ENCODE results near the gene FNDC10. TPM values are rescaled to one million over a fixed set of nuclear protein-coding genes. Genes with fewer than 3 reads are reported as not detected.

The FNDC10 gene
- total and polyA plus RNA-seq, 12 donors = 2.0 to 73.6 (median 36.7) TPM

DNA sequence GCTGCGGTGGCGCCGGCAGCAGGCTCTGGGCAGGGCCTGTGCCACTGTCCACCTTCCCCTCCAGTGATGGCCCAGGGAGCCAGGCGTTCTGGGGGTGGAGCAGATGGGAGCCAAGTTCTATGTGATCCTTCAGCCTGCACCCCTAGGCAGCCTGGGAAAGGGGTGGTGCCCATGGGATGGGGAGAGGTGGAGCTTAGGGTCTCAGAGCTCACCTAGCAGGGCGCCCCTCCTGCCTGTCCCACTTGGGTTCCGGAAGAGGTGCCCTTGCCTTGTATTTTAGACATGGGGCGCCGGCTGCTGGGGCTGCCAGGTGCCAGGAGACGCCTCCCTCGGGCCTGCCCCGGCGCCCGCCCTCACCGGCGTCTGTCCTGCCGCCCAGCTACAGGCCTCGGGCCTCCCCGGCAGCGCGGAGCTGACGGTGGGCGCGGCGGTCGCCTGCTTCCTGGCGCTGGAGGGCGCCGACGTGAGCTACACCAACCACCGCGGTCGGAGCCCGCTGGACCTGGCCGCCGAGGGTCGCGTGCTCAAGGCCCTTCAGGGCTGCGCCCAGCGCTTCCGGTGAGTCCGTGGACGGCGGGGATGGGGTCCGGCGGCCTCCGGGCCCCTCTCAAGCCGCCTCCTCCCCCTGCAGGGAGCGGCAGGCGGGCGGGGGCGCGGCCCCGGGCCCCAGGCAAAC lies 29.0 kb upstream of the FNDC10 start:
- H3K27me3 ChIP-seq = peaks cover 7% of the 10 kb centered on the region
- H3K4me3 ChIP-seq = no peak overlapping the region
- H3K27ac ChIP-seq = no peak overlapping the region
- H3K36me3 ChIP-seq (replicated peaks in 1 of 2) = peaks cover 0 to 12% of the 10 kb centered on the region in 2 donors
- H3K4me1 ChIP-seq (replicated peaks in 1 of 2) = peaks cover 0 to 5% of the 10 kb centered on the region in 2 donors
- TF ChIP-seq POLR2A (IDR thresholded peaks at IDR 0.05) = no peak
- TF ChIP-seq, protein P1, sequence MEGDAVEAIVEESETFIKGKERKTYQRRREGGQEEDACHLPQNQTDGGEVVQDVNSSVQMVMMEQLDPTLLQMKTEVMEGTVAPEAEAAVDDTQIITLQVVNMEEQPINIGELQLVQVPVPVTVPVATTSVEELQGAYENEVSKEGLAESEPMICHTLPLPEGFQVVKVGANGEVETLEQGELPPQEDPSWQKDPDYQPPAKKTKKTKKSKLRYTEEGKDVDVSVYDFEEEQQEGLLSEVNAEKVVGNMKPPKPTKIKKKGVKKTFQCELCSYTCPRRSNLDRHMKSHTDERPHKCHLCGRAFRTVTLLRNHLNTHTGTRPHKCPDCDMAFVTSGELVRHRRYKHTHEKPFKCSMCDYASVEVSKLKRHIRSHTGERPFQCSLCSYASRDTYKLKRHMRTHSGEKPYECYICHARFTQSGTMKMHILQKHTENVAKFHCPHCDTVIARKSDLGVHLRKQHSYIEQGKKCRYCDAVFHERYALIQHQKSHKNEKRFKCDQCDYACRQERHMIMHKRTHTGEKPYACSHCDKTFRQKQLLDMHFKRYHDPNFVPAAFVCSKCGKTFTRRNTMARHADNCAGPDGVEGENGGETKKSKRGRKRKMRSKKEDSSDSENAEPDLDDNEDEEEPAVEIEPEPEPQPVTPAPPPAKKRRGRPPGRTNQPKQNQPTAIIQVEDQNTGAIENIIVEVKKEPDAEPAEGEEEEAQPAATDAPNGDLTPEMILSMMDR (IDR thresholded peaks at IDR 0.05) = no peak
- DNase-seq = peak in 2 of 7 donors; percentile 14 to 19
- 67 to 82% (median 71%) methylated on average over 29 to 52 of the region's 53 CpGs for WGBS, 4 donors
- H3K9me3 ChIP-seq (replicated peaks in 1 of 3) = no peaks in the 10 kb centered on the region
- intact Hi-C loops (cut with DNase I) = no loop called here

DNA sequence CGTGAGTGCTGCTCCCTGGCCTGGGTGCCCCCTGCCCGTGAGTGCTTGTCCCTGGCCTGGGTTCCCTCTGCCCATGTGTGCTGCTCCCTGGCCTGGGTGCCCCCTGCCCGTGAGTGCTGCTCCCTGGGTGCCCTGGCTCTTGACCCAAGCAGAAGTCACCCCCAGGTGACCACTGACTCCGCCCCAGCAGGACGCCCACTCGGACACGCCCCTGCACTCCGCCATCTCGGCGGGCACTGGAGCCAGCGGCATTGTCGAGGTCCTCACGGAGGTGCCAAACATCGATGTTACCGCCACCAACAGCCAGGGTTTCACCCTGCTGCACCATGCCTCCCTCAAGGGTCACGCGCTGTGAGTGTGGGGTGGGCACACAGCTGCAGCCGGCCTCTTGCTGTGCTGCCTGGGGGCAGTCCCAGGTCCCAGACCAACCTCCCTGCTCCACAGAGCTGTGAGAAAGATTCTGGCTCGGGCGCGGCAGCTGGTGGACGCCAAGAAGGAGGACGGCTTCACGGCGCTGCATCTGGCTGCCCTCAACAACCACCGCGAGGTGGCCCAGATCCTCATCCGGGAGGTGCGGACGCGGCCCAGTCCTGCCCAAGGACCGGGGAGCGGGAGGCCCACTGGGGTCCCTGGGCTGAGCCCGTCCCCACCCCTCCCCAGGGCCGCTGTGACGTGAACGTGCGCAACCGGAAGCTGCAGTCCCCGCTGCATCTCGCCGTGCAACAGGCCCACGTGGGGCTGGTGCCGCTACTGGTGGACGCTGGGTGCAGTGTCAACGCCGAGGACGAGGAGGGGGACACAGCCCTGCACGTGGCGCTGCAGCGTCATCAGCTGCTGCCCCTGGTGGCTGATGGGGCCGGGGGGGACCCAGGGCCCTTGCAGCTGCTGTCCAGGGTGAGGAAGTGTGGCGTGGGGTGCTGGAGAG lies 28.2 kb upstream of the FNDC10 start:
- TF ChIP-seq, protein P1 (IDR thresholded peaks at IDR 0.05) = no peak
- TF ChIP-seq POLR2A (IDR thresholded peaks at IDR 0.05) = no peak
- intact Hi-C loops (cut with DNase I) = no loop called here
- peaks cover 0 to 5% of the 10 kb centered on the region in 2 donors for H3K4me1 ChIP-seq (replicated peaks in 1 of 2)
- H3K9me3 ChIP-seq (replicated peaks in 1 of 3) = no peaks in the 10 kb centered on the region
- no peak overlapping the region for H3K27ac ChIP-seq
- H3K4me3 ChIP-seq = no peak overlapping the region
- H3K27me3 ChIP-seq = peaks cover 7% of the 10 kb centered on the region
- 94 to 95% (median 95%) methylated on average over 15 to 53 of the region's 53 CpGs for WGBS, 4 donors
- peaks cover 0 to 12% of the 10 kb centered on the region in 2 donors for H3K36me3 ChIP-seq (replicated peaks in 1 of 2)
- peak in 3 of 7 donors; percentile 14 to 24 (median 21) for DNase-seq

DNA sequence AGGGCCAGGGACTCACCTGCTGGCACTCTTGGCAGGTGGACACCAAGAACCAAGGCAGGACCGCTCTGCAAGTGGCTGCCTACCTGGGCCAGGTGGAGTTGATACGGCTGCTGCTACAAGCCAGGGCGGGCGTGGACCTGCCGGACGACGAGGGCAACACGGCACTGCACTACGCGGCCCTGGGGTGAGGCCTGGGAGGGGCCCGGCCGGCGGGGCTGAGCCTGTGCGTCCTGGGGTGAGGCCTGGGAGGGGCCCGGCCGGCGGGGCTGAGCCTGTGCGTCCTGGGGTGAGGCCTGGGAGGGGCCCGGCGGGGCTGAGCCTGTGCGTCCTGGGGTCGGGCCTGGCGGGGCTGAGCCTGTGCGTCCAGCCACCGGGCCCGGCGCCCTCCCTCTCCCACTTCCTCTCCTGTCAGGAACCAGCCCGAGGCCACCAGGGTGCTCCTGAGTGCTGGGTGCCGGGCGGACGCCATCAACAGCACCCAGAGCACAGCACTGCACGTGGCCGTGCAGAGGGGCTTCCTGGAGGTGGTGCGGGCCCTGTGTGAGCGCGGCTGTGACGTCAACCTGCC lies 27.4 kb upstream of the FNDC10 start:
- peak in 1 of 7 donors; percentile 12 for DNase-seq
- Histone ChIP-seq H3K9me3 (replicated peaks in 1 of 3) (no peaks in the 10 kb centered on the region), H3K27ac (no peak overlapping the region), H3K4me1 (replicated peaks in 1 of 2) (peaks cover 0 to 5% of the 10 kb centered on the region in 2 donors), H3K27me3 (peaks cover 7% of the 10 kb centered on the region), H3K36me3 (replicated peaks in 1 of 2) (peaks cover 0 to 12% of the 10 kb centered on the region in 2 donors), H3K4me3 (no peak overlapping the region)
- WGBS, 4 donors = 78 to 95% (median 87%) methylated on average over 3 to 37 of the region's 37 CpGs
- no peak for TF ChIP-seq POLR2A (IDR thresholded peaks at IDR 0.05)
- TF ChIP-seq, protein P1 (IDR thresholded peaks at IDR 0.05) = no peak
- intact Hi-C loops (cut with DNase I) = no loop called here

Measured in adrenal gland (tissue), 12 donors.